Tongue (tissue), 2 donors: ENCODE data around the gene BPIFA1. TPM values are rescaled to one million over a fixed set of nuclear protein-coding genes. Genes with fewer than 3 reads are reported as not detected.
A peak's percentile ranks its signal among the peaks of the same experiment; 100 is the strongest.

Source experiments
- DNase-seq: peaks from one replicate; pipeline ENCODE4 v3.0.0-alpha.2; 2015
- total RNA-seq: library from RNA; depleted of rRNA; stranded (reverse); fragments of >200 nt; gene quantifications from one replicate; pipeline ENCODE4 v1.2.3, GENCODE V29; 2014

Gene BPIFA1
- total RNA-seq, 1 donor from 2014 or later: 109 TPM

DNA sequence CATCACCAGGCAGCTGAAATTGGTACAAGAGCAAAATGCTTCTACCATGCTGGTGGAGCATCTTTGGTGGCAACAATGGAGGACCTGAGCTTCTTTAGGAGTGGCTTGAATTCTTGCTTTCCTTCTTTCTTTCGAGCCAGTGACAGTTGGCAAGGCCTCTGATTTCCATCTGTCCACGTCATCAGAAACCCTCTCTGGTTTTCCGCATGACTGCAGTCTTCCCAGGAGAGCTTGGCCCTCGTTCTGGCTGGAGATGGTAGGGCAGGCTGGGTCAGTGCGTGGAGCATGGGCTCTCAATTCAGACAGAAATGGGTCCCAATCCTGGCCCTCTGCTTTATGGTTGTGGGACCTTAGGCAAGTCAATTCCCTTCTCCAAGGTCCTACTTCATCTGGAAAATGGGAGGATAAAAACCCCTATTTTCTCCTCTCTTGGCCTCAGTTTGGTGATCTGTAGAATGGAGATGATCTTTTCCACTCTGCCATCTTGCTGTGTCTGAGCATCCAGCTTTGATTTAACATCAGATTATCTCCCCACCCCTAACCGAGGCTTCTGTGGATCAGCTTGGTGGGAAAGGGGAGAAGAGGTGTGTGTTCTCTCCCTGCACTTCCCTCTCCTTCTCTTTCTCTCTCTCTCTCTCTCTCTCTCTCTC, 43.6 kb downstream of the BPIFA1 start:
- DNase-seq: no peak

- no peak for DNase-seq
These were observed 44.3 kb downstream of the BPIFA1 start for GRCh38 chr20:33280000-33280680.

GRCh38 chr20:33280775-33281174, 45.0 kb downstream of the BPIFA1 start:
- peak; percentile 49 for DNase-seq

DNA sequence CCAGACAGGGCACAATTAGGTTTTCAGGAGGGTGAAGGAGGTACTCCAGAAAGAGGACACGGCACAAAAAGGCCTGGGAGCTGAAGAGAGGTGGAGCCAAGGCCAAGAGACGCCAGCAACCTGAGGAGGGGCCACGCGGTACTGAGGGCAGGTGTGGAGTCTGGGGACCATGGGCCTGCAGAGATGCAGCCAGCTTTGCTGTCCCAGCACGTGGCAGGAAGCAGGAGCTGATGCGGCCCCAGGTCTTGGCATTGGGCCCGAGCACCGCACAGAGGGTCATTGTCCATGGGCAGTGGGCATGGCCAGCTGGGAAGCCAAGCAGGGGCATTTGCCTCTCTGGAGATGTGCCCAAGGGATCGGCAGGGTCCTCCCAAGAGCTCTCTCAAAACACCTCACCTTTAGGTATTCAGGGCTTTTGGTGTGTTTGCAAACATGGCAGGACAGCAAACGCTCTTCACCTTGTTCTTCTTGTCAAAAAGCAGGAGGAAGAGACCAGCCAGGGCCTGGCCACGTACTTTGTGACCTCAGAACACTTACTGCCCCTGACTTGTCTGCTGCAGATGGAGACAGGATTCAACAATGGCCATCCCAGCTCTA, 45.9 kb downstream of the BPIFA1 start:
- peak; percentile 22 for DNase-seq

GRCh38 chr20:33282196-33282934, 46.6 kb downstream of the BPIFA1 start:
- no peak for DNase-seq

- DNase-seq: no peak
These were observed 47.3 kb downstream of the BPIFA1 start, which contains the start of gene BPIFB1 for GRCh38 chr20:33282991-33283555. TSS of gene BPIFB1 (plus strand) at chr20:33283214. CDS start at chr20:33286074, 2,860 bp downstream.

DNA sequence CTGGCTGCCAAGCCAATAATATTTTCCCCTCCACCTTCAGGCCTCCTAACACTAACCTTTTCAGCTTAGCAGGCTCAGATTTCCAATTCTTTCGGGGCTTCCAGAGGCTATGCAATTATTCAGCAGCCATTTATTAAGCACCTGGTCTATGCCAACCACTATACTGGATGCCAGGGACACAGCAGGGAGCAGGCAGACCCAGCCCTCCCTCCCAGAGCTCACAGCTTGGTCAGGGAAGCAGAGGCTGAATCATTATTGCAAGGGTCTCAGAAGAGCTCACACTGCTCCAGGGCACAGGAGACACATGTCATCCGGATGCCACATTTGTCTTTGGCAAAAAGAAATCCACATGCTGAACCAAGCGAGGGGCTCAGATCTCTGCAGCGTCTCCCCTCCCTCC, 48.5 kb downstream of the BPIFA1 start:
- DNase-seq: no peak

- DNase-seq: no peak
These were observed 49.1 kb downstream of the BPIFA1 start for GRCh38 chr20:33284937-33285336.

DNA sequence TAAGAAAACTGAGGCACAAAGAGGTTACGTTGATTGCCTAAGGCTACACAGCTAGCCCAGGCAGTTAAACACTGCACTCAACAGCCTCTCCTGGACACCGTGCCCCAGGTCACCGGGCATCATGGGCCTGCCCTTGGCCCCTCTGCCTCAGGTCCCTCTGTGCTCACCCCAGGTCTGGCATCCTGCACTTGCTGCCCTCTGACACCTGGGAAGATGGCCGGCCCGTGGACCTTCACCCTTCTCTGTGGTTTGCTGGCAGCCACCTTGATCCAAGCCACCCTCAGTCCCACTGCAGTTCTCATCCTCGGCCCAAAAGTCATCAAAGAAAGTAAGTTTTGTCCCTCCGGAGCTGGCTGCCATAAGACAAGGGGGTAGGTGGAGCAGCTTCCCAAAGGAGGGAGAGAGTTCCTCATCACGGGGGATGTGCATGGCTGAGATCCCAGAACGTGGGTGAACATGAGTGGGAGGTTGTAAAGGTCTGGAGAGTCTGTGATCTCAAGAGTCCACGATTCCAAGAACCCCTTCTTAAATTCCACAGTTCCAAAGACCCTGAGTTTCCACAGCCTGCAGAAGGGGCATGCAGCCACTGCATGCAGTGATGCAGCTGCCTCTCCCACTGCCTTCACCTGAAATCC, 50.2 kb downstream of the BPIFA1 start:
- DNase-seq: no peak

GRCh38 chr20:33287884-33288283, 52.1 kb downstream of the BPIFA1 start:
- DNase-seq: no peak

- no peak for DNase-seq
These were observed 55.1 kb downstream of the BPIFA1 start for GRCh38 chr20:33290852-33291251.

- DNase-seq: no peak
These were observed 55.6 kb downstream of the BPIFA1 start for GRCh38 chr20:33291416-33291815.

DNA sequence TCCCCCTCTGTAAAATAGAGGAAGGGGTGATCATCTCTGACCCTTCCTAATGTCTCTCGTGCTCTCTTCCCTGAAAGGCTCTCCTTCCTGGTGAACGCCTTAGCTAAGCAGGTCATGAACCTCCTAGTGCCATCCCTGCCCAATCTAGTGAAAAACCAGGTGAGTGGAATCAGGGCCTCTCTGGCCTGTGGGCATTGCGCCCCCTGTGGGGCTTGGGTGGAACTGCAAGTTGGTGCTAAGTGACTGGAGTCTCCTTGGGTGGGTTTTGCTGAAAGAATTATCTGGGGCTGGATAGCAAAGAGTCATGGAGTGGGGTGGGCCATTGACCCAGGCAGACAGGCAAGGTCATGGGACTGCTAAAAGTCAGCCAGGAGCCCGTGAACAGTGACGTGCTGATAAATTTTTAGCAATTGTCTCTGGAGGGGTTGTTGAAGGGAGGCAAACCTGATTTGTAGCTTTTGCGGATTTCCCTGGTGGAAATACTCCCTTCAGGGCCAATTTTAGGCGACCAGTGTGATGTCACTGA, 56.1 kb downstream of the BPIFA1 start:
- DNase-seq: peak; percentile 40

Other genes starting within 250 kb of the BPIFA1 start
- gene SUN5, start 231.6 kb upstream of the BPIFA1 start, total RNA-seq: not detected
- gene BPIFB2, start 228.3 kb upstream of the BPIFA1 start, total RNA-seq: 54.9 TPM
- not detected for gene BPIFB6, start 204.3 kb upstream of the BPIFA1 start, total RNA-seq
- gene BPIFB3, start 182.1 kb upstream of the BPIFA1 start, total RNA-seq: 11.3 TPM
- gene BPIFB4, start 156.4 kb upstream of the BPIFA1 start, total RNA-seq: 0.62 TPM
- not detected for gene BPIFA2, start 67.8 kb upstream of the BPIFA1 start, total RNA-seq
- not detected for gene BPIFA3, start 18.6 kb upstream of the BPIFA1 start, total RNA-seq
- 158 TPM for gene BPIFB1, start 47.2 kb downstream of the BPIFA1 start, total RNA-seq
- gene CDK5RAP1, start 165.5 kb downstream of the BPIFA1 start, total RNA-seq: 24.3 TPM
- gene SNTA1, start 207.8 kb downstream of the BPIFA1 start, total RNA-seq: 98.3 TPM